GM21619 (cell line): ENCODE data around the gene CLIP3.

Experiments
- ATAC-seq: cut with Tn5 transposase; IDR thresholded peaks from one replicate; pipeline ENCODE4 v1.9.1; 2021; ENCODE audit not compliant: unreplicated experiment

Gene CLIP3

GRCh38 chr19:35978832-35979365 lies 53.8 kb downstream of the CLIP3 start:
- ATAC-seq: no peak

- no peak for ATAC-seq
Measured at GRCh38 chr19:35978271-35978670, 54.4 kb downstream of the CLIP3 start.

DNA sequence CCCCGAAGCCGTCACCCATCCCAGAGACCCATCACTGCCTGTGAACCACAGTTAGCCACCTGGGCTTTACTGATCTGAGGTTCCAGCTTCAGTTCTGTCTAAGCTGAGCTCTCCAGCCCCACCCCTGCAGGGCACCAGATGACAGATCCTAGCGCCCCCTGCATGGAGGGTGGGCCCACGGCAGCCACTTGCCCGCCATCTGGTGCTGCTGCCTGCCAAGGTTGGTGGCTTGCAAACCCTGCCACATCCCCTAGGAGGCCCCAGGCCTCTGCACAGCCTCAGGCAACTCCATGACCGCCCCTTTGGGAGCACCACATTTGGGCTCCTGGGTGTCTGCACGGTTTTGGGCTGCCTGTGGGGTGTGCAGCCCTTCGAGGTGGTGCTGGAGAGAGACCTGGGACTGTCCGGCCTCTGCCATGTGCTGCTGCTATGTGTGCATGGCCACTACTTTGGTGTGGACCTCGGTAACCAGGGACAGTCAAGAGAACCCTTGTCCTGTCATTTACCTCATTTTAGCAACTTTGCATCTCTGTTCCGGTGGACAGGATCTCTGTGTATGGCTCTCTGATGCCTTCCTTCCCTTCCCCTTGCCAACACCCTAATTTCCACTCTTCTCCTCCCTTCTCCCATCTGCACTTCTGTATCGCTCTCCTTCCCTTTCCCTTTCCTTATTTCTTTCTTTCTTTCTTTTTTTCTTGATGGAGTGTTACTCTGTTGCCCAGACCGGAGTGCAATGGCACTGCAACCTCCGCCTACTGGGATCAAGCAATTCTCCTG lies 55.0 kb downstream of the CLIP3 start:
- no peak for ATAC-seq

DNA sequence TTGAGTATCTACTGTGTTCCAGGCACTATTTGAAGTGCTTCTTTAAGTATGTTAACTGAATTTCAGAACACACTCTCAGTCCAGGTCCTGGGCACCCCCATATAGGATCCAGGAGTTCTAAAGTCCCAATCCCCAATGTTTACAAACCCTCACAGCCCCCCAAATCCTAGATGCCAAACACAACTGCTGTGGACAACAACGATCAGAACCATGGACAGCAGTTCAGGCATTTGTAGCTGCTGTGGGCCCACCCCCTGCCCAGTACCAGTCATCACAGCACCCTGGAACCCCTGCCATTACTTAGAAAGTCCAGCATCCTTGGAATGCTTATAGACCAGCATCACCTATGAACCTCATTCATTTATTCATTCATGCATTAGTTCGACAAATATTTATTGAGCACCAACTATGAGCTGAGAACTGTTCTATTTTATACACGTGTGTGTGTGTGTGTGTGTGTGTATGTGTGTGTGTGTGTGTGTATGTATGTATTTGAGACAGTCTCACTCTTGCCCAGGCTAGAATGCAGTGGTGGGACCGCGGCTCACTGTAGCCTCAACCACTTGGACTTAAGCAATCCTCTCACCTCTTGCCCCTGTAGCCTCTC lies 57.0 kb downstream of the CLIP3 start:
- ATAC-seq: no peak

- ATAC-seq: no peak
Measured at GRCh38 chr19:35973487-35973886, 59.2 kb downstream of the CLIP3 start.

DNA sequence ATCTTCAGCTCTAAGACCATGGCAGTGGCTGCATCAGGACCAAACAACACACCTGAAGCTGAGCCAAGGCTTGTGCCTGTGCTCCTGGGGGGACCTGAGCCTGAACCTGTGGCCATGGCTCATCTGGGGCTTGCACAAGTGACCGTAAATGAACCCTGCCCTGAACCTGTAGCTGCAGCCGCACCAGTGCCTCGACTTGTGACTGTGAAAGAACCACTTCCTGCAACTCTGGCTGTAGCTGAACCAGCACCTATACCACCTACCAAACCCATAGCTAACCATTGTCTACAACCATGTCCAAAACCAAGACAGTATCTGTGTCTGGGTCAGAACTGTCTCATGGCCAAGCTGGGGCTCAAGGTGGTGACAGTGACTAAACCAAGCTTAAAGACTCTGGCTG lies 65.9 kb downstream of the CLIP3 start:
- ATAC-seq: no peak
